K562 (cell line): Measurements from ENCODE around the gene BAG5. TPM values are rescaled to one million over a fixed set of nuclear protein-coding genes. Genes with fewer than 3 reads are reported as not detected.

Experiments
- CHD7 ChIP-seq: fragments of 200-600 bp; sonication (generic); IDR thresholded peaks from one replicate; pipeline ENCODE4 v1.6.1; 2012; ENCODE audit warnings: mild to moderate bottlenecking, low read depth, low read length, inconsistent platforms
- polyA plus RNA-seq, 8 experiments: library from polyadenylated mRNA; depleted of rRNA in 4 of 8; stranded (reverse) in 5 of 8; unstranded in 3 of 8; fragments of >200 nt; fragmentation: Nextera tagmentation in 2 of 8; fragmentation: Illumina TruSeq in 1 of 8; extraction: Ambion mirVana in 2 of 8; extraction: Trizol in 1 of 8; gene quantifications; 2 replicates each; pipeline versions ENCODE4 v1.2.1 to v1.2.3, GENCODE V29; 2011 to 2014; ENCODE audit warnings: inconsistent platforms in 1 of 8, missing spikeins in 1 of 8
- total RNA-seq, 7 experiments: library from RNA; depleted of rRNA in 6 of 7; stranded (reverse); fragments of >200 nt in 6 of 7; fragmentation: Illumina TruSeq in 2 of 7; extraction: Trizol in 2 of 7; gene quantifications; 2 replicates each; pipeline versions ENCODE4 v1.2.1 to v1.2.3, GENCODE V29; 2011 to 2021; ENCODE audit warnings: low replicate concordance in 1 of 7

The BAG5 gene
- total and polyA plus RNA-seq, 9 of the 15 experiments (the other 6 are each of a cell fraction or from before 2014, with no cell fraction given) = 7.9 to 21.4 (median 13.2) TPM

- TF ChIP-seq CHD7 = no peak
Observed at GRCh38 chr14:103516426-103517173, 45.9 kb downstream of the BAG5 start (continued).
